Femur (tissue), 1 donor: ENCODE results near the gene ADCY2.

Source experiments
- DNase-seq: peaks from one replicate; pipeline ENCODE4 v3.0.0-alpha.2; 2017

The ADCY2 gene

DNA sequence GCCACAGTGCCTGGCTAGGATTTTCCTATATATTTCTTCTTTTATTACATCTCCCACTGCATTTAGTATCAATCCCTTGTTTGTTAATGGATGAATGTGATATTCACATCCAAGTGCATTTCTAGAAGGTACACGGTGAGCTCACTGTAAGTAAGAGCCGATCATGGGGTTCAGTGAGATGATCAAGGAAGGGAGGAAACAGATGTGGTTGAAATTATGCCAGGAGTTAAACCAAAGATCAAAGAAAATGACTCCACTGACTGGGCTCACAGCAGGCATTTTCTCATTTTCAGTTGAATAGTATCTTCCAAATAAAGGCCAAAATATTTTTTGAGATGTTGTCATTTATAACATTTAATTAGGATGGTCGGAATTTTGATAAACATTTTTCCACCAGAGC is 357.2 kb downstream of the ADCY2 start:
- no peak for DNase-seq

DNA sequence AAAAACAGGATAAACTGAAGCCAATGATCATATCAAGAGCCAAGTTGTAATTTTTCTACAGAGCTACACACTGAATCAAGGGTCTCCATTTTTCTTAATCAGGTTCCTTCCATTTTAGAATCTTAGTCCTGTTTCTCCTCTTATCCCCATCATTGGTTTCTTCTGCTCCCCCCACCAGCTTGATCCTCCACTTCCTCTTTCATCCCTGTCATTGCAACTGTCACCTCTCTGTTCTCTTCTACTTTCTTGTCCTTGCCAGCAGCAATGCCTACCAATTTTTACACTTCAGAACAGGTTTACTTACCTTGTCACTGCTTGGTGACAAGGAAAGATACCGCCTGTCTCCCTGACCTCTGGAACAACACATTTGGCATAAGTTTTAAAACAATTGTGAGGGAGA is 357.7 kb downstream of the ADCY2 start:
- DNase-seq, result no peak

DNA sequence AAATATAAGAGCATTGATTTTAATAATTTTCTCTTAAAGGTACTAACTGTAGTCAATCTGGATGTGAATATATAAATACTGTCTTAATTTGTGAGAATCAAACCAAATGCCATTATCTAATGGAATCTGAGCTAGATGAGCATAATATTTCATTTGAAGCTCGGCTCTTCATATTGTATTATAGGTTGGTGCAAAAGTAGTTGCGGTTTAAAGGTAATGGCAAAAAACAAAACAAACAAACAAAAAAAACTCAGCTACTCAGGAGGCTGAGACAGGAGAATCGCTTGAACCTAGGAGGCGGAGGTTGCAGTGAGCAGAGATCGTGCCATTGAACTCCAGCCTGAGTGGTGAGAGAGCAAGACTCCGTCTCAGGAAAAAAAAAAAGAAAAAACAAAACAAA is 358.6 kb downstream of the ADCY2 start:
- no peak for DNase-seq

- peak; percentile 65 for DNase-seq
These were observed 359.2 kb downstream of the ADCY2 start for GRCh38 chr5:7754997-7755596.

- no peak for DNase-seq
These were observed 360.0 kb downstream of the ADCY2 start for GRCh38 chr5:7755958-7756357.

GRCh38 chr5:7756453-7756852 is 360.5 kb downstream of the ADCY2 start:
- peak; percentile 32 for DNase-seq

DNA sequence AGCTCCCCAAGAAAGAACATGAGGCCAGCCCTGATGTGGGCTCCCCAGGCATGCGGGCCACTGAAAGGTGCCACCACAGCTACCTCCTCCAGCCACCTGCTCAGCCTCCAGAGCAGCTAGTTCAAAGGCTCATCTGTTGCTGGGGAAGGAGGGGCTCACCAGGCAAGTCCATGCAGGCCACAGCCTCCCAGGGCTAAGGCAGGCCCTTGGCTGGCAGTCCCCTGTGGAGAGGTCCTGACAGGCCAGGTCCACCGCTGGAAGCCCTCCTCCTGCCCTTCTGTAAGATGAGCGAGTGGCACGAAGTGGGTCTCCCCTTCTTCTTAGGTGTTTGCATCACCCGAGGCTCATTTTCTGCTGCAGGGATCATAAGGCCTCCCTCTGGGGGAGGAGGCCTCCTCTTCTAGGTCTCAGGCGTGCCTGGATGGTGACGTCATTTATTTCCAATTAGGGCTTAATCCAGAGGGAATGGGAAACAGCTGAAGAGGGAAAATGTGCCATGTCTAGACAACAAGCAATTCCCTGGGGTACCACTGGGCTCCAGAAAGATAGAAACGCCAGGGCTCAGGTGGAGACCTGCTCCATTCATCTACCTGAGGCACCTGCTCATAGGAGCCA is 363.4 kb downstream of the ADCY2 start:
- DNase-seq, result no peak

DNA sequence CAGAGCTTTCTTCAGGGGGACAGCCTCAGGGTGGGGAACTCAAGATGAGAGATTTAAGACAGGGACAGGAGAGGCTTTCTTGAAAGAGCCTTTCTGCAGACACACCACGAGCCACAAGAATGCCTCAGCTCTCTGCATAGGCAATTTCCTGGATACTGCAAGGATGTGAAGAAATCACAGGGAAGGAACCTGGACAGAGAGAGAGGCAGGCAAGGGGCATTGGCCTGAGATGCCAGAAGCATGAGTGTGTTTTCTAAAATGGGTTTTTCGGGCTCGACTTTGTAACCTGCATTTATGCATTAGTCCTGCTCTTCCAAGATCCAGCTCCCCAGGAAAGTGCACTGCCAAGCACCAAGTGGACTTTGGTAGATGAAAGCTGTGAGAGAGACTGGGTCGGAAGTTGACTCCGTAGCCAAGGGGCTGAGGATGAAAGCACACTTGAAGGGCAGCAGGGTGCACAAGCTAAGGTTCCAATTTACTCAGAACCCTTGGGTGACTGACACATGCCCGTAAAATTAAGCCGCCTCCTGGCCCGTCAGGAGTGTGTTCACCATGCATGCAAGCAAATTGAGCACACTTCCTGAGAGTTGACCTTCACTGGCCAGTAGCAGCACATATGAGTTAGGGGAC is 364.1 kb downstream of the ADCY2 start:
- DNase-seq, result no peak

GRCh38 chr5:7762267-7762666 is 366.3 kb downstream of the ADCY2 start:
- DNase-seq, result no peak

GRCh38 chr5:7763621-7764072 is 367.7 kb downstream of the ADCY2 start:
- no peak for DNase-seq

GRCh38 chr5:7764452-7764851 is 368.5 kb downstream of the ADCY2 start:
- DNase-seq, result no peak

- no peak for DNase-seq
These were observed 374.5 kb downstream of the ADCY2 start for GRCh38 chr5:7770436-7770835.

DNA sequence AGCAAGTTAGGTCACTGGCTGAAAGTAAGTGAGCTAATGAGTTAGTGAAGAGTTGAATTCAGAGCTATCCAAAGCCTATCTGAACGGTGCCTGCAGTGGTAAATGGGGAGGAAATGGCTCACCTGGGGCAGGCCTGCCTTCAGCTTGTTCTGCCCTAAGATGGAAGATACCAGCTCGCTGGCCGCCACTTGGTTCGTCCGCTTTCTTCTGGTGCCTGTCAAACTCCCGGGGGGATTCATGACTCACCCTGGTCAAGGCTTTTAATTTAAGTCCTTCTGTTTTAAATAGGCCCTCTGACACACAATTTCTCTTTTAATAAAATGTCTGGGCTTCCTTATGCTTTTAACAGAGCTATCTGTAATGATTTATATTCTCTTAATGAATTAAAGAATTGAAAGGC is 376.2 kb downstream of the ADCY2 start:
- DNase-seq, result no peak

- no peak for DNase-seq
These were observed 377.2 kb downstream of the ADCY2 start for GRCh38 chr5:7773178-7773577.

DNA sequence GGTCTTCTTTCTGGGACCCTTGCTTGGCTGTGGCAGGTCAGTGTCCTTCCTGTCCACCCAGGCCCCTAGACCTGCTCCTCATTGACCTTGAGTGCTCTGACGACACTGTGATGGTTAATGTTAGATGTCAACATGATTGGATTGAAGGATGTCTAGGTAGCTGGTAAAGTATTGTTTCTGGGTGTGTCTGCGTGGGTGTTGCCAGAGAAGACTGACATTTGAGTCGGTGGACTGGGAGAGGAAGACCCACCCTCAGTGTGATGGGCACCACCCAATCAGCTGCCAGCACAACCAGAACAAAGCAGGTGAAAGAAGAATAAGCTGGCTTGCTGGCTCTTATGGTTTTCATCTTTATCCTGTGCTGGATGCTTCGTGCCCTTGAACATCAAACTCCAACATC is 380.5 kb downstream of the ADCY2 start:
- no peak for DNase-seq

DNA sequence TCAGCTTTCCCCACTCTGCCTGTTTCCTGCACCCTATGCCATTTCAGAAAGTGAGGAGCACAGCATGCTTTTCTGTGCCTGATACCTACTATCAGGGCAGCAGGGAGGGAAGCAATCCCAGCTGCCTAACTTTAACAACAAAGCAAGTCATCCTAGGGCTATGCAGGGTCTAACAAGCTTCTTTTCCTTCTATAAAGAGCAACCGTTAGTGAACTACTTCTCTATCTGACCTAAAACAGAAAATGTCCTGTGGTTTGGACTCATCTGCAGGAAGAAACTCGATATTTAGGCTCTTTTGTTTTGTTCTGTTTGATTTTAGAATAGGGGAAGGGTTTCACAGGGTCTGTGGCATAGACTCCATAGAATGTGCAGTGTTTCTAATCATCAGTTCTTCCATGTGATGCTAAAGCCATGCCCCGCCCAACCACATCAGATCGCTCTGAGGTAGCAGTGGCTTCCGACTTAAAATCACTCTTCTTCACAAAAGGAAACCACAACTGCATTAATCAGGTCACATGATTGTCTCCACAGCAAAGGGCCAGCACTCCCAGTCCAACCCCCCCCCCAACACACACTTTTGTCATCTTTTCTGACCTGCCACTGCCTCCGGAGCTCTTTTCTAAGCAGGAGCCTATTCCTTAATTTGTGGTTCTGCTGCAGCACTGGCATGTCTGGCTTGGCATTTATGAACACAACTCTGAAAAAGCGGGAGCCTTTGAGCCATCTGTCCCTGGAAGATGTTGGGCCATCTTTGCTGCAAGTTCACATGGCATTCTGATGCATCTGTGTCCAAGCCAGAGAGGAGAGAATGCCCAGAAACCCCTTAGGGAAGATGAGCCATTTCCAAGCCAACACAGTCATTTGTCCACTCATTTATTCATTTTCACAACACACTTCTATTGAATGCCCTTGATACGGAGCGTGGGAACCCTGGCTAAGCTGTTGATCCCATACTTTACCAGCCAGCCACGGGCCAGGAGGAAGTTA is 383.4 kb downstream of the ADCY2 start:
- DNase-seq, result no peak

- DNase-seq, result no peak
These were observed 386.0 kb downstream of the ADCY2 start for GRCh38 chr5:7781899-7782298.

GRCh38 chr5:7784683-7785380 is 388.9 kb downstream of the ADCY2 start:
- DNase-seq, result no peak

GRCh38 chr5:7787770-7788169 is 391.8 kb downstream of the ADCY2 start:
- DNase-seq, result no peak

DNA sequence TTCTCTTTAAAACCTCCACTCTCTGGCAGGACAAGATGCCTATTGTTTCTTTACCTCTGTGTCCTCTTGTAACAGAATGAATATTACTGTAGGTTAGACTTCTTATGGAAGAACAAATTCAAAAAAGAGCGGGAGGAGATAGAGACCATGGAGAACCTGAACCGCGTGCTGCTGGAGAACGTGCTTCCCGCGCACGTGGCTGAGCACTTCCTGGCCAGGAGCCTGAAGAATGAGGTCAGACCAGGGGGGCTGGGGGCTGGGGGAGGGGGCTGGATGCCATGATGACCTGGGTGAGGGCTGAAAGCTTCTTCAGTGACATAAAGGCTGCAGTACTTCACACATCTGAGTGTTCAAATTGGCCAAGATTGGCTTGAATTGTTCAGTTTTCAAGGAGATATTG is 393.6 kb downstream of the ADCY2 start:
- no peak for DNase-seq

- no peak for DNase-seq
These were observed 398.0 kb downstream of the ADCY2 start for GRCh38 chr5:7793895-7794294.

DNA sequence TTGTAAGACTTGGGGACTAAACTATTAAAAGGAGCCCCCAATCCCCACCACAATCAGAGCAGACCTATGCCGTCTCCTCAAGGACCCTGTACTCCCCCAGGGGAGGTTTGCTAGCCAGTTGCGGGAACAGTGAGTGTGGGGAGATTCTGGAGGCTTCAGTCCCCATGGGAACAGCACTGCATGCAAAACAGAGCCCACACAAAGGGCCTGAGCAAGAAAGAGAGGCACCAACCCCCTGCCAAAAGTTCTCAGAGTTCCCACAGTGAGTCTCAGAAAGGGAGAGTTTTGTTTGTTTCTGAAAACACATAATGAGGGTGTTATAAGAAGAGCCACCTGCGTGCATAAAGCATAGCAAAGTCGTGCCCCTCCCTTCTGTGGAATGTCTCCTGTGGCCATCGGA is 398.4 kb downstream of the ADCY2 start:
- no peak for DNase-seq

GRCh38 chr5:7794823-7795222 is 398.9 kb downstream of the ADCY2 start:
- no peak for DNase-seq
